Tibial nerve (tissue), 3 donors: Measurements from ENCODE around the gene COL4A6.

Experiments
- POLR2A ChIP-seq, 2 donors: fragments of 450-650 bp; IDR thresholded peaks; one replicate each; pipeline ENCODE4 v1.6.1; 2017; ENCODE audit warnings: antibody characterized with exemption in 2 of 2, mild to moderate bottlenecking in 2 of 2, moderate library complexity in 2 of 2
- TF ChIP-seq, protein P1 (sequence below), 5 experiments: fragments of 200-600 bp in 3 of 5; fragments of 450-650 bp in 2 of 5; sonication (generic) in 3 of 5; IDR thresholded peaks; one replicate each; pipeline ENCODE4 v1.5.1; 2016 to 2019; ENCODE audit warnings: antibody characterized with exemption in 5 of 5, mild to moderate bottlenecking in 3 of 5, moderate library complexity in 2 of 5

DNA sequence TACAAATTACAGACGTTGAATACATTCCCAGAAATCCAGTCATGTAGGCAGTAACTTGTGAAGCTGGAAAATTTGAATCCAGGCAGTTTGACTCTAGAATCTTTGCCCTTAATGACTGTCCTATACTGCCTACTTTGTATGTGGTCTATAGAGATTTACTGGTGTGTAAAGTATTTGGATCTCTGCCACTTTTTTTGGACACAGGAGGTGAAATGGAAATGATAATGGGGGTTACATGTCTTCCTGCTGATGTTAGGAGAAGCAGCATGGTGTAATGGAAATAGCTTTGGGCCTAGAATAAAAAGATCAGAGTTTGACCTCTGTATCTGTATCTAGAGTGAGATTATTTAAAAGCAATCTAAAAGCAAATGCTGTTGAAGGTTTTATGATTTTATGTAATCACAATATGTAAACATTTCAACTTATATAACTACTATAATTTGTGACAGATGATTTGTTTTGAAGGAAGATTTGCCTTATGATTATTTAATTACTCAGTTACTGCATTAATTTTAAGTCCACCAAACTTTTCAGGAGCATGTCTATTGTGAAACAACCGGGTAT lies 4.8 kb upstream of the COL4A6 start:
- TF ChIP-seq, protein P1, sequence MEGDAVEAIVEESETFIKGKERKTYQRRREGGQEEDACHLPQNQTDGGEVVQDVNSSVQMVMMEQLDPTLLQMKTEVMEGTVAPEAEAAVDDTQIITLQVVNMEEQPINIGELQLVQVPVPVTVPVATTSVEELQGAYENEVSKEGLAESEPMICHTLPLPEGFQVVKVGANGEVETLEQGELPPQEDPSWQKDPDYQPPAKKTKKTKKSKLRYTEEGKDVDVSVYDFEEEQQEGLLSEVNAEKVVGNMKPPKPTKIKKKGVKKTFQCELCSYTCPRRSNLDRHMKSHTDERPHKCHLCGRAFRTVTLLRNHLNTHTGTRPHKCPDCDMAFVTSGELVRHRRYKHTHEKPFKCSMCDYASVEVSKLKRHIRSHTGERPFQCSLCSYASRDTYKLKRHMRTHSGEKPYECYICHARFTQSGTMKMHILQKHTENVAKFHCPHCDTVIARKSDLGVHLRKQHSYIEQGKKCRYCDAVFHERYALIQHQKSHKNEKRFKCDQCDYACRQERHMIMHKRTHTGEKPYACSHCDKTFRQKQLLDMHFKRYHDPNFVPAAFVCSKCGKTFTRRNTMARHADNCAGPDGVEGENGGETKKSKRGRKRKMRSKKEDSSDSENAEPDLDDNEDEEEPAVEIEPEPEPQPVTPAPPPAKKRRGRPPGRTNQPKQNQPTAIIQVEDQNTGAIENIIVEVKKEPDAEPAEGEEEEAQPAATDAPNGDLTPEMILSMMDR (IDR thresholded peaks at IDR 0.05) = no peak
- TF ChIP-seq POLR2A (IDR thresholded peaks at IDR 0.05) = no peak
